Stomach (tissue), 4 donors: ENCODE measurements around the gene ARHGAP10.

Experiments
- CTCF ChIP-seq, 7 experiments: fragments of 450-650 bp in 4 of 7; fragments of 200-600 bp in 3 of 7; sonication (generic) in 3 of 7; IDR thresholded peaks; one replicate each; pipeline ENCODE4 v1.5.1; 2016 to 2019; ENCODE audit warnings: antibody characterized with exemption in 7 of 7, control low read depth in 2 of 7, mild to moderate bottlenecking in 1 of 7
- POLR2A ChIP-seq, 4 donors: fragments of 450-650 bp; IDR thresholded peaks; one replicate each; pipeline ENCODE4 v1.6.1; 2016; ENCODE audit warnings: antibody characterized with exemption in 4 of 4, control low read depth in 2 of 4, mild to moderate bottlenecking in 1 of 4, moderate library complexity in 1 of 4

- no peak for TF ChIP-seq POLR2A (IDR thresholded peaks at IDR 0.05)
- TF ChIP-seq CTCF (IDR thresholded peaks at IDR 0.05): no peak
Measured at GRCh38 chr4:148007314-148007760, 275.4 kb downstream of the ARHGAP10 start.
